WTC11 (cell line): ENCODE data around the gene THSD4. TPM values are rescaled to one million over a fixed set of nuclear protein-coding genes. Genes with fewer than 3 reads are reported as not detected.

ENCODE experiments used
- ATAC-seq: fragments of 200-7000 bp; cut with Tn5 transposase; 2 replicates; pipeline ENCODE4 v1.10.0; 2021; ENCODE audit warnings: mild to moderate bottlenecking, moderate library complexity
- CTCF ChIA-PET: fragments of 300-600 bp; sonication (Branson Sonifier 250); formaldehyde crosslinking; loops from one replicate; lab custom pipeline; 2021; ENCODE audit warnings: antibody characterized with exemption; lab: Charles Lee
- POLR2A ChIA-PET: fragments of 350-600 bp; sonication (Branson Sonifier 250); formaldehyde crosslinking; loops from one replicate; lab custom pipeline; 2021; ENCODE audit warnings: antibody characterized with exemption; lab: Charles Lee
- DNase-seq: peaks from one replicate; pipeline ENCODE4 v3.0.0; 2021; ENCODE audit warnings: low spot score
- H3K27ac Mint-ChIP-seq: 2 replicates; pipeline ENCODE4 v1.8.0; 2021; ENCODE audit warnings: mixed read lengths
- H3K27me3 Mint-ChIP-seq: 2 replicates; pipeline ENCODE4 v1.8.0; 2021; ENCODE audit warnings: low read depth, mild to moderate bottlenecking, moderate library complexity, mixed read lengths
- H3K36me3 Mint-ChIP-seq: 2 replicates; pipeline ENCODE4 v1.8.0; 2021; ENCODE audit warnings: mixed read lengths
- H3K4me1 Mint-ChIP-seq: 2 replicates; pipeline ENCODE4 v1.8.0; 2022; ENCODE audit warnings: mixed read lengths
- H3K4me3 Mint-ChIP-seq: 2 replicates; pipeline ENCODE4 v1.8.0; 2021; ENCODE audit warnings: mild to moderate bottlenecking, moderate library complexity, mixed read lengths
- H3K9me3 Mint-ChIP-seq: 2 replicates; pipeline ENCODE4 v1.8.0; 2021; ENCODE audit warnings: mixed read lengths
- ATF3 ChIP-seq: sonication (generic); formaldehyde crosslinking; conservative IDR thresholded peaks from 2 replicates; pipeline ENCODE4 v1.8.1; 2022; ENCODE audit warnings: mild to moderate bottlenecking, missing genetic modification reagents
- CTCF ChIP-seq: fragments of 200-600 bp; IDR thresholded peaks from 2 replicates; pipeline ENCODE4 v1.8.0; 2022; ENCODE audit warnings: antibody characterized with exemption
- ESRRA ChIP-seq: sonication (generic); formaldehyde crosslinking; IDR thresholded peaks from 2 replicates; pipeline ENCODE4 v1.8.1; 2022; ENCODE audit warnings: mild to moderate bottlenecking, missing genetic modification reagents, borderline replicate concordance
- HMGA2 ChIP-seq: fragments of 250-450 bp; sonication (Bioruptor Pico); IDR thresholded peaks from 2 replicates; pipeline ENCODE4 v1.4.0; 2021; ENCODE audit warnings: mild to moderate bottlenecking, moderate library complexity
- JAZF1 ChIP-seq: fragments of 250-450 bp; sonication (Bioruptor Pico); IDR thresholded peaks from 2 replicates; pipeline ENCODE4 v1.9.0; 2021; ENCODE audit warnings: moderate library complexity, mild to moderate bottlenecking, inconsistent platforms
- JUN ChIP-seq: sonication (generic); formaldehyde crosslinking; IDR thresholded peaks from 2 replicates; pipeline ENCODE4 v1.8.0; 2023; ENCODE audit warnings: mild to moderate bottlenecking, missing genetic modification reagents
- NFATC4 ChIP-seq: fragments of 250-450 bp; sonication (Bioruptor Pico); IDR thresholded peaks from 2 replicates; pipeline ENCODE4 v1.9.0; 2021; ENCODE audit warnings: mild to moderate bottlenecking
- NFYB ChIP-seq: sonication (generic); formaldehyde crosslinking; conservative IDR thresholded peaks from 2 replicates; pipeline ENCODE4 v1.8.0; 2022; ENCODE audit warnings: low read depth, missing genetic modification reagents
- NR1H2 ChIP-seq: sonication (generic); formaldehyde crosslinking; IDR thresholded peaks from 2 replicates; pipeline ENCODE4 v1.9.0; 2021; ENCODE audit warnings: mild to moderate bottlenecking, moderate library complexity, missing genetic modification reagents
- NR2C2 ChIP-seq: sonication (generic); formaldehyde crosslinking; IDR thresholded peaks from 2 replicates; pipeline ENCODE4 v1.8.0; 2022; ENCODE audit warnings: mild to moderate bottlenecking, missing genetic modification reagents
- PRDM15 ChIP-seq: sonication (generic); formaldehyde crosslinking; IDR thresholded peaks from 2 replicates; pipeline ENCODE4 v1.8.0; 2022; ENCODE audit warnings: missing genetic modification reagents
- SMAD4 ChIP-seq: sonication (generic); formaldehyde crosslinking; IDR thresholded peaks from 2 replicates; pipeline ENCODE4 v1.8.0; 2022; ENCODE audit warnings: mild to moderate bottlenecking, missing genetic modification reagents
- SOX15 ChIP-seq: fragments of 250-450 bp; sonication (Bioruptor Pico); IDR thresholded peaks from 2 replicates; pipeline ENCODE4 v1.9.0; 2021; ENCODE audit warnings: mild to moderate bottlenecking
- USF2 ChIP-seq: sonication (generic); formaldehyde crosslinking; IDR thresholded peaks from 2 replicates; pipeline ENCODE4 v1.8.1; 2023; ENCODE audit warnings: mild to moderate bottlenecking, missing genetic modification reagents, moderate library complexity
- ZNF121 ChIP-seq: sonication (generic); formaldehyde crosslinking; IDR thresholded peaks from 2 replicates; pipeline ENCODE4 v1.8.0; 2023; ENCODE audit warnings: missing genetic modification reagents
- ZNF396 ChIP-seq: fragments of 250-450 bp; sonication (Bioruptor Pico); IDR thresholded peaks from 2 replicates; pipeline ENCODE4 v1.8.0; 2021; ENCODE audit warnings: mild to moderate bottlenecking, moderate library complexity, borderline replicate concordance
- total RNA-seq: library from RNA; stranded (reverse); gene quantifications from 3 replicates; pipeline ENCODE4 v1.2.3, GENCODE V29; 2021
- TF ChIP-seq, protein P1 (sequence below): sonication (generic); formaldehyde crosslinking; IDR thresholded peaks from 2 replicates; pipeline ENCODE4 v1.8.1; 2022; ENCODE audit warnings: mild to moderate bottlenecking, missing genetic modification reagents, moderate library complexity, borderline replicate concordance
- TF ChIP-seq, protein P2 (sequence below): sonication (generic); formaldehyde crosslinking; IDR thresholded peaks from 2 replicates; pipeline ENCODE4 v1.8.0; 2023; ENCODE audit warnings: missing genetic modification reagents
- TF ChIP-seq, protein P3 (sequence below): fragments of 250-450 bp; sonication (Bioruptor Pico); IDR thresholded peaks from 2 replicates; pipeline ENCODE4 v1.9.0; 2021; ENCODE audit warnings: mild to moderate bottlenecking
- TF ChIP-seq, protein P4 (sequence below): sonication (generic); formaldehyde crosslinking; IDR thresholded peaks from 2 replicates; pipeline ENCODE4 v1.8.1; 2022; ENCODE audit warnings: low read depth, mild to moderate bottlenecking, moderate library complexity, missing genetic modification reagents, borderline replicate concordance

Gene THSD4
- total RNA-seq, 1 experiment from 2014 or later, result 7.8 TPM

GRCh38 chr15:71538181-71538580 is 422.9 kb downstream of the THSD4 start (continued):
- TF ChIP-seq, protein P1, sequence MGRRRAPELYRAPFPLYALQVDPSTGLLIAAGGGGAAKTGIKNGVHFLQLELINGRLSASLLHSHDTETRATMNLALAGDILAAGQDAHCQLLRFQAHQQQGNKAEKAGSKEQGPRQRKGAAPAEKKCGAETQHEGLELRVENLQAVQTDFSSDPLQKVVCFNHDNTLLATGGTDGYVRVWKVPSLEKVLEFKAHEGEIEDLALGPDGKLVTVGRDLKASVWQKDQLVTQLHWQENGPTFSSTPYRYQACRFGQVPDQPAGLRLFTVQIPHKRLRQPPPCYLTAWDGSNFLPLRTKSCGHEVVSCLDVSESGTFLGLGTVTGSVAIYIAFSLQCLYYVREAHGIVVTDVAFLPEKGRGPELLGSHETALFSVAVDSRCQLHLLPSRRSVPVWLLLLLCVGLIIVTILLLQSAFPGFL (CRISPR knock-in tag), result no peak
- TF ChIP-seq HMGA2 (no peak), JUN (CRISPR knock-in tag) (no peak), NFATC4 (no peak), CTCF (no peak)
- TF ChIP-seq, protein P2, sequence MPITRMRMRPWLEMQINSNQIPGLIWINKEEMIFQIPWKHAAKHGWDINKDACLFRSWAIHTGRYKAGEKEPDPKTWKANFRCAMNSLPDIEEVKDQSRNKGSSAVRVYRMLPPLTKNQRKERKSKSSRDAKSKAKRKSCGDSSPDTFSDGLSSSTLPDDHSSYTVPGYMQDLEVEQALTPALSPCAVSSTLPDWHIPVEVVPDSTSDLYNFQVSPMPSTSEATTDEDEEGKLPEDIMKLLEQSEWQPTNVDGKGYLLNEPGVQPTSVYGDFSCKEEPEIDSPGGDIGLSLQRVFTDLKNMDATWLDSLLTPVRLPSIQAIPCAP (CRISPR knock-in tag), result no peak

- POLR2A ChIA-PET, result no interaction called here
- Mint-ChIP-seq H3K27me3 (no peaks in the 10 kb centered on the region), H3K27ac (no peak overlapping the region), H3K9me3 (0 out of 2 replicates have a peak, but pooled peaks cover 5% of the 10 kb centered on the region), H3K4me3 (no peak overlapping the region), H3K36me3 (no peaks in the 10 kb centered on the region), H3K4me1 (peaks cover 9% of the 10 kb centered on the region)
- no peak for TF ChIP-seq SMAD4
- TF ChIP-seq CTCF, result no peak
- TF ChIP-seq NFATC4, result no peak
- TF ChIP-seq, protein P3, sequence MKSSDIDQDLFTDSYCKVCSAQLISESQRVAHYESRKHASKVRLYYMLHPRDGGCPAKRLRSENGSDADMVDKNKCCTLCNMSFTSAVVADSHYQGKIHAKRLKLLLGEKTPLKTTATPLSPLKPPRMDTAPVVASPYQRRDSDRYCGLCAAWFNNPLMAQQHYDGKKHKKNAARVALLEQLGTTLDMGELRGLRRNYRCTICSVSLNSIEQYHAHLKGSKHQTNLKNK (CRISPR knock-in tag), result no peak
- TF ChIP-seq USF2 (CRISPR knock-in tag), result no peak
- TF ChIP-seq SOX15 (CRISPR knock-in tag), result no peak
- TF ChIP-seq NR2C2, result no peak
- CTCF ChIA-PET, result no interaction called here
- DNase-seq, result no peak
- no peak for ATAC-seq
Observed at GRCh38 chr15:71541746-71542145, 426.5 kb downstream of the THSD4 start.

- Mint-ChIP-seq H3K27ac (no peak overlapping the region), H3K4me1 (peaks cover 17% of the 10 kb centered on the region)
- TF ChIP-seq, protein P4, sequence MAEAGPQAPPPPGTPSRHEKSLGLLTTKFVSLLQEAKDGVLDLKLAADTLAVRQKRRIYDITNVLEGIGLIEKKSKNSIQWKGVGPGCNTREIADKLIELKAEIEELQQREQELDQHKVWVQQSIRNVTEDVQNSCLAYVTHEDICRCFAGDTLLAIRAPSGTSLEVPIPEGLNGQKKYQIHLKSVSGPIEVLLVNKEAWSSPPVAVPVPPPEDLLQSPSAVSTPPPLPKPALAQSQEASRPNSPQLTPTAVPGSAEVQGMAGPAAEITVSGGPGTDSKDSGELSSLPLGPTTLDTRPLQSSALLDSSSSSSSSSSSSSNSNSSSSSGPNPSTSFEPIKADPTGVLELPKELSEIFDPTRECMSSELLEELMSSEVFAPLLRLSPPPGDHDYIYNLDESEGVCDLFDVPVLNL (CRISPR knock-in tag), result no peak
- no peak for TF ChIP-seq NR1H2 (CRISPR knock-in tag)
- TF ChIP-seq ZNF121 (CRISPR knock-in tag), result no peak
- TF ChIP-seq USF2 (CRISPR knock-in tag), result no peak
- no peak for TF ChIP-seq ATF3
- no peak for TF ChIP-seq PRDM15
- no peak for TF ChIP-seq ESRRA (CRISPR knock-in tag)
- TF ChIP-seq ZNF396 (CRISPR knock-in tag), result no peak
- no peak for TF ChIP-seq JAZF1 (CRISPR knock-in tag)
- TF ChIP-seq NFYB (CRISPR knock-in tag), result no peak
- TF ChIP-seq, all 79 proteins: peak for 0
- Mint-ChIP-seq H3K27me3 (no peaks in the 10 kb centered on the region), H3K9me3 (0 out of 2 replicates have a peak, but pooled peaks cover 5% of the 10 kb centered on the region), H3K4me3 (no peak overlapping the region), H3K36me3 (no peaks in the 10 kb centered on the region)
- POLR2A ChIA-PET, result no interaction called here
- no peak for ATAC-seq
- DNase-seq, result no peak
- CTCF ChIA-PET, result no interaction called here
Observed at GRCh38 chr15:71542836-71543235, 427.6 kb downstream of the THSD4 start.
